ENCODE measurements around the gene TEX51.

Gene TEX51

GRCh38 chr2:126856403-126856802, 42.3 kb upstream of the TEX51 start:
- Histone ChIP-seq H3K27me3 (ENCODE audit: insufficient read depth, low read length) (no peaks in the 10 kb centered on the region), H3K79me1 (ENCODE audit: low read length) (no peaks in the 10 kb centered on the region), H2AFZ (ENCODE audit: insufficient read depth, low read length, poor library complexity) (no peak overlapping the region)

GRCh38 chr2:126857502-126857901, 41.2 kb upstream of the TEX51 start:
- H3K4ac ChIP-seq (ENCODE audit: low read depth, low read length): no peak overlapping the region
- no peak overlapping the region for H3K9ac ChIP-seq (ENCODE audit: low read length)
- no peaks in the 10 kb centered on the region for H3K27me3 ChIP-seq (ENCODE audit: insufficient read depth, low read length)
- no peak overlapping the region for H3K23ac ChIP-seq (ENCODE audit: low read length)
- no peak overlapping the region for H3K27ac ChIP-seq (ENCODE audit: low read depth, low read length)
- no peak overlapping the region for H3K4me3 ChIP-seq (ENCODE audit: low read depth, low read length)
- no peak for DNase-seq
- H2BK120ac ChIP-seq (ENCODE audit: insufficient read depth, low read length, poor library complexity): no peak overlapping the region
- H3K36me3 ChIP-seq (ENCODE audit: control insufficient read depth in 1 of 2, insufficient read depth in 2 of 2, low read length in 2 of 2): no peaks in the 10 kb centered on the region
- H2AK5ac ChIP-seq (ENCODE audit: low read length): no peak overlapping the region
- no peaks in the 10 kb centered on the region for H3K9me3 ChIP-seq (ENCODE audit: insufficient read depth, low read depth, low read length)
- no peak overlapping the region for H2BK12ac ChIP-seq (ENCODE audit: low read length)
- H2BK5ac ChIP-seq (ENCODE audit: low read depth, low read length, poor library complexity): no peak overlapping the region
- no peak overlapping the region for H4K8ac ChIP-seq (ENCODE audit: low read depth, low read length)
- H3K14ac ChIP-seq (ENCODE audit: low read length): no peak overlapping the region
- H4K91ac ChIP-seq (ENCODE audit: low read depth, low read length): no peak overlapping the region
- no peaks in the 10 kb centered on the region for H3K4me1 ChIP-seq (ENCODE audit: control insufficient read depth in 1 of 2, insufficient read depth in 2 of 2, low read length in 2 of 2)
- H3K4me2 ChIP-seq (ENCODE audit: low read length): no peak overlapping the region
- no peaks in the 10 kb centered on the region for H3K79me2 ChIP-seq (ENCODE audit: control insufficient read depth, insufficient read depth, low read length, poor library complexity)
- no CpG with 5 or more reads among the region's 3 CpGs for WGBS (ENCODE audit: extremely low coverage, insufficient coverage, insufficient read length)
- no peak overlapping the region for H3K18ac ChIP-seq (ENCODE audit: low read length)
- H4K12ac ChIP-seq (ENCODE audit: low read depth, low read length): no peak overlapping the region
- H3K79me1 ChIP-seq (ENCODE audit: low read length): no peaks in the 10 kb centered on the region
- H2AFZ ChIP-seq (ENCODE audit: insufficient read depth, low read length, poor library complexity): no peak overlapping the region

More at GRCh38 chr2:126856403-126856802, 42.3 kb upstream of the TEX51 start:
- Histone ChIP-seq H3K9ac (ENCODE audit: low read length) (no peak overlapping the region), H3K27ac (ENCODE audit: low read depth, low read length) (no peak overlapping the region), H2BK5ac (ENCODE audit: low read depth, low read length, poor library complexity) (no peak overlapping the region), H3K4ac (ENCODE audit: low read depth, low read length) (no peak overlapping the region), H3K9me3 (ENCODE audit: insufficient read depth, low read depth, low read length) (no peaks in the 10 kb centered on the region), H3K23ac (ENCODE audit: low read length) (no peak overlapping the region), H3K4me2 (ENCODE audit: low read length) (no peak overlapping the region), H3K79me2 (ENCODE audit: control insufficient read depth, insufficient read depth, low read length, poor library complexity) (no peaks in the 10 kb centered on the region), H3K14ac (ENCODE audit: low read length) (no peak overlapping the region), H4K12ac (ENCODE audit: low read depth, low read length) (no peak overlapping the region), H3K36me3 (ENCODE audit: control insufficient read depth in 1 of 2, insufficient read depth in 2 of 2, low read length in 2 of 2) (no peaks in the 10 kb centered on the region), H3K4me3 (ENCODE audit: low read depth, low read length) (no peak overlapping the region), H3K18ac (ENCODE audit: low read length) (no peak overlapping the region), H4K8ac (ENCODE audit: low read depth, low read length) (no peak overlapping the region), H2AK5ac (ENCODE audit: low read length) (no peak overlapping the region), H3K4me1 (ENCODE audit: control insufficient read depth in 1 of 2, insufficient read depth in 2 of 2, low read length in 2 of 2) (no peaks in the 10 kb centered on the region), H2BK120ac (ENCODE audit: insufficient read depth, low read length, poor library complexity) (no peak overlapping the region), H2BK12ac (ENCODE audit: low read length) (no peak overlapping the region), H4K91ac (ENCODE audit: low read depth, low read length) (no peak overlapping the region)
- WGBS (ENCODE audit: extremely low coverage, insufficient coverage, insufficient read length): no CpG with 5 or more reads among the region's 6 CpGs
- no peak for DNase-seq

DNA sequence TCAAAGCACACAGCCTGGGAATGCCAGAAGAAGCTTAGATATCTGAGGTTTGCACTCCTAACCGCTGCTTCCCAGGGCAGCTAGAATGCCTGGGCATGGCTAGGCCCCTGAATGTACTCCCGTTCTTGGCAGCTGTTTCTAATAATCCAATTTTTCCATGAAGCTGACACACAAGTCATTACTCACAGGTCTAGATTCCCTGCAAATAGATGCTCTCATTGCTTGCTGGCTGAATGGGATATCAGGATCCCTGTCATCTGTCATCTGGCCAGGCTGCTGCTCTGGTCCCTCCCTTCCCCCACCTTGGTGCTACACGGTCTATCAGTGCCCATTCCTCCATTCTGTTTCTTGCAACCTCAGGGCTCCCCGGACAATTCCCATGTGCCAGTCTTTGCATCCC, 40.7 kb upstream of the TEX51 start:
- H2BK120ac ChIP-seq (ENCODE audit: insufficient read depth, low read length, poor library complexity): no peak overlapping the region
- no peak overlapping the region for H3K4me2 ChIP-seq (ENCODE audit: low read length)
- no peak overlapping the region for H3K9ac ChIP-seq (ENCODE audit: low read length)
- H2BK5ac ChIP-seq (ENCODE audit: low read depth, low read length, poor library complexity): no peak overlapping the region
- no peaks in the 10 kb centered on the region for H3K36me3 ChIP-seq (ENCODE audit: control insufficient read depth in 1 of 2, insufficient read depth in 2 of 2, low read length in 2 of 2)
- H3K27me3 ChIP-seq (ENCODE audit: insufficient read depth, low read length): no peaks in the 10 kb centered on the region
- H2BK12ac ChIP-seq (ENCODE audit: low read length): no peak overlapping the region
- H4K12ac ChIP-seq (ENCODE audit: low read depth, low read length): no peak overlapping the region
- no peak overlapping the region for H3K4me3 ChIP-seq (ENCODE audit: low read depth, low read length)
- no peak overlapping the region for H4K8ac ChIP-seq (ENCODE audit: low read depth, low read length)
- H3K4ac ChIP-seq (ENCODE audit: low read depth, low read length): no peak overlapping the region
- no peak for DNase-seq
- H3K27ac ChIP-seq (ENCODE audit: low read depth, low read length): no peak overlapping the region
- H4K91ac ChIP-seq (ENCODE audit: low read depth, low read length): no peak overlapping the region
- H3K79me2 ChIP-seq (ENCODE audit: control insufficient read depth, insufficient read depth, low read length, poor library complexity): no peaks in the 10 kb centered on the region
- H3K23ac ChIP-seq (ENCODE audit: low read length): no peak overlapping the region
- no peak overlapping the region for H2AFZ ChIP-seq (ENCODE audit: insufficient read depth, low read length, poor library complexity)
- H3K4me1 ChIP-seq (ENCODE audit: control insufficient read depth in 1 of 2, insufficient read depth in 2 of 2, low read length in 2 of 2): no peaks in the 10 kb centered on the region
- WGBS (ENCODE audit: extremely low coverage, insufficient coverage, insufficient read length): no CpG with 5 or more reads among the region's 4 CpGs
- no peaks in the 10 kb centered on the region for H3K79me1 ChIP-seq (ENCODE audit: low read length)
- no peak overlapping the region for H3K18ac ChIP-seq (ENCODE audit: low read length)
- H3K14ac ChIP-seq (ENCODE audit: low read length): no peak overlapping the region
- H3K9me3 ChIP-seq (ENCODE audit: insufficient read depth, low read depth, low read length): no peaks in the 10 kb centered on the region
- no peak overlapping the region for H2AK5ac ChIP-seq (ENCODE audit: low read length)

DNA sequence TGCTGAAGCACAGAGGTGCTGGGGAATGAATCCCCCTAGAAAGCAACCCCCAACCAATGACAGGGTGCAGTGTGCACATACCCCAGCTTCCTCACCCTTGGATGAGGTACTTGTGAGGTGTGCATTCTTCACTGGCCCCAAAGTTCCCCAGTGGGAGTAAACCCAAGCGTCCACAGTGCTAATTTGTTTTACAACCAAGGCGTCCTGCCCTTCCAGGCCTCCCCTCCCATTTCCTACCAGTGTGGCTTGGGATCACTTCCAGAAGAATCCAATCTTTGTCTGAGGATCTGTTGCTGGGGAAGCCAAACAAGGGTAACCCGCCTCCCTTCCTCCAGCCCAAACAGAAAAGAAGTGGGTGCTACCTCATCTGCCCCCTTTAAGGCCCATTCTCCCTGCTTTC, 40.3 kb upstream of the TEX51 start:
- WGBS (ENCODE audit: extremely low coverage, insufficient coverage, insufficient read length): no CpG with 5 or more reads among the region's 3 CpGs
- Histone ChIP-seq H2AK5ac (ENCODE audit: low read length) (no peak overlapping the region), H2AFZ (ENCODE audit: insufficient read depth, low read length, poor library complexity) (no peak overlapping the region), H3K4me2 (ENCODE audit: low read length) (no peak overlapping the region), H3K79me2 (ENCODE audit: control insufficient read depth, insufficient read depth, low read length, poor library complexity) (no peaks in the 10 kb centered on the region), H3K9me3 (ENCODE audit: insufficient read depth, low read depth, low read length) (no peaks in the 10 kb centered on the region), H3K4ac (ENCODE audit: low read depth, low read length) (no peak overlapping the region), H3K79me1 (ENCODE audit: low read length) (no peaks in the 10 kb centered on the region), H2BK5ac (ENCODE audit: low read depth, low read length, poor library complexity) (no peak overlapping the region), H3K4me3 (ENCODE audit: low read depth, low read length) (no peak overlapping the region), H3K18ac (ENCODE audit: low read length) (no peak overlapping the region), H3K36me3 (ENCODE audit: control insufficient read depth in 1 of 2, insufficient read depth in 2 of 2, low read length in 2 of 2) (no peaks in the 10 kb centered on the region), H3K14ac (ENCODE audit: low read length) (no peak overlapping the region), H4K12ac (ENCODE audit: low read depth, low read length) (no peak overlapping the region), H4K91ac (ENCODE audit: low read depth, low read length) (no peak overlapping the region), H2BK12ac (ENCODE audit: low read length) (no peak overlapping the region), H3K23ac (ENCODE audit: low read length) (no peak overlapping the region), H3K4me1 (ENCODE audit: control insufficient read depth in 1 of 2, insufficient read depth in 2 of 2, low read length in 2 of 2) (no peaks in the 10 kb centered on the region), H4K8ac (ENCODE audit: low read depth, low read length) (no peak overlapping the region), H3K9ac (ENCODE audit: low read length) (no peak overlapping the region), H2BK120ac (ENCODE audit: insufficient read depth, low read length, poor library complexity) (no peak overlapping the region), H3K27me3 (ENCODE audit: insufficient read depth, low read length) (no peaks in the 10 kb centered on the region), H3K27ac (ENCODE audit: low read depth, low read length) (no peak overlapping the region)
- DNase-seq: no peak
